Measurements from ENCODE around the gene JAKMIP1.
A peak's percentile ranks its signal among the peaks of the same experiment; 100 is the strongest.

JAKMIP1 gene

DNA sequence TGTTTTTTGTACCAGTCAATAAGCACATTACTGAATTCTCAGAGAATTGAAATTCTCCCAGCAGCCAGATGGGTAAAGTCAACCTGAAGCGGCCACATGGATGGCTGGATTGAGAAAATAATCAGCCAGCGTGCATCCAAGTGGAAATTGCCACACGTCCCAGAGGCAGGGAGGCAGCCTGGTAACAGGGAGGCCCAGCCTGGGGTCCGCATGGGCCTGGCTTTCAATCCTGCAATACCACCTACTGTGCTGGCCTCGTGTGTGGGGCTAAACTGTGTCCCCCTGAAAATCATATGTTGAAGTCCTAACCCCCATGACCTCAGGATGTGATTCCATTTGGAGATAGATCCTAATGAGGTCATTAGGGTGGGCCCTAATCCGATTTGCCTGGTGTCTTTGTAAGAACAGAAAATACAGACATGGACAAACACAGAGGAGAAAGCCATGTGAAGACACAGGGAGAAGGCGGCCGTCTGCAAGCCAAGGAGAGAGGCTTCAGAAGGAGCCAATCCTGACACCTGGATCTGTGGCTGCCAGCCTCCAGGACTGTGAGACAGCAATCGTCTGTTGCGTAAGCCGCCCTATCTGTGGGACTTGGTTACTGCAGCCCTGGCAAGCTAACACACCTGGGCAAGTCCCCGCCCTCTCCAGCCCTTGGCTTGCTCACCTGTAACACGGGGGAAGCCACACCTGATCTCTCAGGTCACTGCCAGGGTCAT is 90.3 kb downstream of the JAKMIP1 start:
- no peaks in the 10 kb centered on the region for H3K79me2 ChIP-seq (ENCODE audit: control insufficient read depth, low read length)
- H3K4me3 ChIP-seq (ENCODE audit: low read length) = no peak overlapping the region
- no peaks in the 10 kb centered on the region for H3F3A ChIP-seq (ENCODE audit: control insufficient read depth, insufficient read depth)
- no peaks in the 10 kb centered on the region for H4K20me1 ChIP-seq (ENCODE audit: control insufficient read depth, insufficient read depth, low read depth, low read length)
- no peak overlapping the region for H3K27ac ChIP-seq (ENCODE audit: low read depth, low read length)
- no peaks in the 10 kb centered on the region for H3K9me3 ChIP-seq (ENCODE audit: control insufficient read depth, insufficient read depth, low read length)
- TF ChIP-seq, protein P1, sequence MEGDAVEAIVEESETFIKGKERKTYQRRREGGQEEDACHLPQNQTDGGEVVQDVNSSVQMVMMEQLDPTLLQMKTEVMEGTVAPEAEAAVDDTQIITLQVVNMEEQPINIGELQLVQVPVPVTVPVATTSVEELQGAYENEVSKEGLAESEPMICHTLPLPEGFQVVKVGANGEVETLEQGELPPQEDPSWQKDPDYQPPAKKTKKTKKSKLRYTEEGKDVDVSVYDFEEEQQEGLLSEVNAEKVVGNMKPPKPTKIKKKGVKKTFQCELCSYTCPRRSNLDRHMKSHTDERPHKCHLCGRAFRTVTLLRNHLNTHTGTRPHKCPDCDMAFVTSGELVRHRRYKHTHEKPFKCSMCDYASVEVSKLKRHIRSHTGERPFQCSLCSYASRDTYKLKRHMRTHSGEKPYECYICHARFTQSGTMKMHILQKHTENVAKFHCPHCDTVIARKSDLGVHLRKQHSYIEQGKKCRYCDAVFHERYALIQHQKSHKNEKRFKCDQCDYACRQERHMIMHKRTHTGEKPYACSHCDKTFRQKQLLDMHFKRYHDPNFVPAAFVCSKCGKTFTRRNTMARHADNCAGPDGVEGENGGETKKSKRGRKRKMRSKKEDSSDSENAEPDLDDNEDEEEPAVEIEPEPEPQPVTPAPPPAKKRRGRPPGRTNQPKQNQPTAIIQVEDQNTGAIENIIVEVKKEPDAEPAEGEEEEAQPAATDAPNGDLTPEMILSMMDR (IDR thresholded peaks at IDR 0.05; ENCODE audit: low read depth, low read length, poor library complexity, severe bottlenecking) = peak; percentile 55
- no peak for TF ChIP-seq EZH2phosphoT487 (IDR thresholded peaks at IDR 0.05; ENCODE audit: borderline replicate concordance, low read length)
- H3K36me3 ChIP-seq (ENCODE audit: control insufficient read depth, low read length) = no peaks in the 10 kb centered on the region
- H3K27me3 ChIP-seq (ENCODE audit: control insufficient read depth, low read length) = no peaks in the 10 kb centered on the region
- no peaks in the 10 kb centered on the region for H3K4me1 ChIP-seq (ENCODE audit: control insufficient read depth, low read length)
- H3K9me2 ChIP-seq (replicated peaks; ENCODE audit: control insufficient read depth, low read length) = no peaks in the 10 kb centered on the region
- H3K4me2 ChIP-seq (ENCODE audit: low read length) = no peak overlapping the region

DNA sequence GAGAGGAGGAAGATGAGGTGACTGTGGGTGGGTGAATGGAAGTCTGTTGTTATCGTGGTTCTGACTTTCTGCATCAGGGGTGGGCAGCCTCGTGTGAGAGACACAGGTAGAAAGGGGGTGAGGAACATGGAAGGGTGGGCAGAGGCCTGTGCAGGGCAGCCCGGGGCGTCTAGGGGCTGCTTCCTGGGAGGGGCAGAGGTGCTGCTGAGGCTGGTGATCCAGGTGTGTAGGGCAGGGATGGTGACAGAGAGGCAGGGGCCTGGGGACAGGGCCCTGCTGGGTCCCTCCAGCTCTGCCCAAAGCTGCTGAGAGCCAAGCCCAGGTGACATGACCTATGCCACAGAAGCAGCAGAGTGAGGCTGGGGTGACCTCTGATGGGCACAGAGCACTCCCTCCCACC is 92.5 kb downstream of the JAKMIP1 start:
- Histone ChIP-seq H3K27me3 (ENCODE audit: control insufficient read depth, low read length) (no peaks in the 10 kb centered on the region), H3K79me2 (ENCODE audit: control insufficient read depth, low read length) (no peaks in the 10 kb centered on the region), H4K20me1 (ENCODE audit: control insufficient read depth, insufficient read depth, low read depth, low read length) (no peaks in the 10 kb centered on the region), H3K4me1 (ENCODE audit: control insufficient read depth, low read length) (no peaks in the 10 kb centered on the region), H3K27ac (ENCODE audit: low read depth, low read length) (no peak overlapping the region), H3K9me2 (replicated peaks; ENCODE audit: control insufficient read depth, low read length) (no peaks in the 10 kb centered on the region), H3K4me2 (ENCODE audit: low read length) (no peak overlapping the region), H3K4me3 (ENCODE audit: low read length) (no peak overlapping the region), H3K36me3 (ENCODE audit: control insufficient read depth, low read length) (no peaks in the 10 kb centered on the region), H3K9me3 (ENCODE audit: control insufficient read depth, insufficient read depth, low read length) (no peaks in the 10 kb centered on the region), H3F3A (ENCODE audit: control insufficient read depth, insufficient read depth) (no peaks in the 10 kb centered on the region)
- no peak for TF ChIP-seq EZH2phosphoT487 (IDR thresholded peaks at IDR 0.05; ENCODE audit: borderline replicate concordance, low read length)
- TF ChIP-seq, protein P1 (IDR thresholded peaks at IDR 0.05; ENCODE audit: low read depth, low read length, poor library complexity, severe bottlenecking) = no peak

DNA sequence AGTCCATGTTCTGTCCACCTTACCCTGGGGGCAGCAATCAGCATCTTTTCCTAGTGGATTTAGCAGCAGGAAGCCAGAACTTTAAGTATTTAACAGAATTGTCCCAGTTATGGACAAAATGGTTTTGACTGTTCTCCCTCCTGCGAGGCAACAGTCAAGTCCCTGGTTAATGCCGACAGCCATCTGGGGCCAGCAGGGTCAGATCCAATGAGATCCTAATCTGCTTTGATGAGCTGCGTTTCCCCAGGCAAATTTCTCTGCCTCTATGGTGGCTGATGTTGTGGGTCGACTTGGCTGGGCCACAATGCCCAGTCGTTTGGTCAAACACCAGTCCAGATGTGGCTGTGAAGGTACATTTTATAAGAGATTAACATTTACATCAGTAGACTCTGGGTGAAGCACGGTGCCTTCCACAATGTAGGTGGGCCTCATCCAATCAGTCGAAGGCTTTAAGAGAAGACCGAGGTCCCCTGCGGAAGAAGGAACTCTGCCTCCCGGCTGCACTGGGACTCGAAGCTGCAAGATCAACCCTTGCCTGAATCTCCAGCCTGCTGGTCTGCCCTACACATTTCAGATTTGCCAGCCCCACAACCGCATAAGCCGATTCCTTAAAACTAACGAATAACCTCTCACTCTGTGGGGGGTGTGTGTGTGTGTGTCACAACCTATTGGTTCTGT is 93.1 kb downstream of the JAKMIP1 start:
- H3F3A ChIP-seq (ENCODE audit: control insufficient read depth, insufficient read depth) = no peaks in the 10 kb centered on the region
- no peaks in the 10 kb centered on the region for H3K27me3 ChIP-seq (ENCODE audit: control insufficient read depth, low read length)
- no peak overlapping the region for H3K27ac ChIP-seq (ENCODE audit: low read depth, low read length)
- H3K36me3 ChIP-seq (ENCODE audit: control insufficient read depth, low read length) = no peaks in the 10 kb centered on the region
- TF ChIP-seq, protein P1 (IDR thresholded peaks at IDR 0.05; ENCODE audit: low read depth, low read length, poor library complexity, severe bottlenecking) = no peak
- TF ChIP-seq EZH2phosphoT487 (IDR thresholded peaks at IDR 0.05; ENCODE audit: borderline replicate concordance, low read length) = no peak
- no peaks in the 10 kb centered on the region for H3K79me2 ChIP-seq (ENCODE audit: control insufficient read depth, low read length)
- H3K4me1 ChIP-seq (ENCODE audit: control insufficient read depth, low read length) = no peaks in the 10 kb centered on the region
- no peak overlapping the region for H3K4me2 ChIP-seq (ENCODE audit: low read length)
- no peaks in the 10 kb centered on the region for H3K9me3 ChIP-seq (ENCODE audit: control insufficient read depth, insufficient read depth, low read length)
- H3K9me2 ChIP-seq (replicated peaks; ENCODE audit: control insufficient read depth, low read length) = no peaks in the 10 kb centered on the region
- H3K4me3 ChIP-seq (ENCODE audit: low read length) = no peak overlapping the region
- no peaks in the 10 kb centered on the region for H4K20me1 ChIP-seq (ENCODE audit: control insufficient read depth, insufficient read depth, low read depth, low read length)
